SHP77 (cell line): ENCODE results near the gene WNT3.
"Not testable (repeated sequence)": the region's sequence is repeated elsewhere in the genome, so short reads cannot be mapped to it uniquely, and the experiment has no call there.

Source experiments
- DNase-seq, 2 experiments: peaks; one replicate each; lab custom pipeline; 2025; lab: John Stamatoyannopoulos, UW

Gene WNT3

DNA sequence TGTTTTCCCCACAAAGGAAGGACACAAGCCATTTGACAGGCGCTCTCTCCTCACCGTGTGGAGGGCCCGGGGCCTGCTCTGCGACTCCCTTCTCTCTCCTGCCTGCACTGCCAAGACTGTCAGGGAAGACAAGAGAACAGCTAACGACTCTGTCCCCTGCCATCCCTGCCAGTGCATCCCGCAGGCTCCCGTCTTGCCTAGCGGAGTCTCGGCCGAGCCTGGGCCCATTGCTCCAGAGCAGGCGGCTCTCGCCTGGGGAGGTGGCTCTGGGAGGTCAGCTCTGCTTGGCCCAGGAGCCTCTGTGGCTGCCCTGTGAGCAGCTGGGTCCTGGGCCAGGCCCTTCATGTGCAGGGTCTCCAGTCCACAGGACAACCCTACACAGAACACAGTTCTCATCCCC lies 53.0 kb downstream of the WNT3 start:
- no peak for DNase-seq

DNA sequence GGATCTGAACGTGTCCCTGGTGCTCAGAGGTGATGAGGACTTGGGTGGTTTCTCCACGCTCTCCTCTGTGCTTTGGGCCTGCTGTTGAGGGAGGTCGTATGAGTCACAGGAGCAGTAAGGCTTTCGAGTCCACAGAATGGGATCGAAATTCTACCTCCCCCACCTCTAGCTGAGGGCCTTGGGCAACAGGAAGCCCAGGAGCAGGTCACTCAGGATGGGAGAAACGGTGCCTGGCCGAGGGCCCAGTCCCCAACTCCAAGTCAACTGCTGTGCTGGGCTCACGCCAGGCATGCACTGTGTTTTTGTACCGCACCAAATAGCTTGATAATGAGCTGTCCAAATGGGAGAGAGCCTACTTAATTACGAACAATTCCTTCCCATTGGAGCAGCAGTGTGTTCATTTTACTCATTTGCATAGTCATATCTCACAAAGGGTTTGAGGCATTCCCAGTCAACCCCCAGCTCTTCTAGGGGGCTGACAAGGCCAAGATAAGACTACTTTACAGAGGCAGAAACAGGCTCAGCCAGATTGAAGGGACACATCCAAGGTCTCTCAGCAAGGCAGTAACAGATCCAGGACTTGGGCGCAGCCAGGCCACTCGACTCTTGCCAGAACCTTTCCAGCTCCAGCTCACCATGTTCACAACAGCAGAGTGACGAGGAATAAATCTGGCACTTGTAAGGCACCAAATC lies 53.6 kb downstream of the WNT3 start:
- DNase-seq, result no peak

DNA sequence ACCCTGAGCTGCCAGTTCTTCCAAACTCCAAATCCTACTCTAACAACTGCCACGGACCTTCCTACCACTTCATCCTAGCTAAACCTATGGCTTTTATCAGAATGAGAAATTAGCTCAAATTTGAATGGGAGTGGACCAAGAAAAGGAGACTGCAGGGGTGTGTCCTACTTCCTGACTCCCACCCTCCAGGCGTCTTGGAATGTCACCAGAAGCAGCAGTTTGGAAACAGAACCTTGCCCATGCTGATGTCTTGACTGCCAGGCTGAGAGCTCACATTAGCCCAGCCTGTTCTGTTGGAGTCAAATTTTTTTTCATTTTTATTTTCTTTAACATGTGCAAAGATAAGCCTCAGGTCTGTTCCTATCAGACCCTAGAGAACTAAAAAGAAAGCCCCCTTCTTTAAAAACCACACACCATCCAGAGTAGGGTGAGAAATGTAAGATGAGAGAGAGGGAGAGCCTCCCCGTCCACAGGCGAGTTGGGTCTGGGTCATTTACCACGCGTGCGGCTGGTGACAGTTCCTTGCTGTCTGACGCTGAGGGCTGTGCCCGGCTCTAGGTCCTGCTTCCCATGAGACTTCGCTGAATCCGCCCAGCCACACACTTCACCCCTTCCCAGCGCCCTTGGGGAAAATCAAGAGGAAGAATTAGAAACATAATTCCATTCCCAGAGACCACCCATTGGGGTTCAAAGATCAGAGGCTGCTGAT lies 54.3 kb downstream of the WNT3 start:
- DNase-seq, result no peak

DNA sequence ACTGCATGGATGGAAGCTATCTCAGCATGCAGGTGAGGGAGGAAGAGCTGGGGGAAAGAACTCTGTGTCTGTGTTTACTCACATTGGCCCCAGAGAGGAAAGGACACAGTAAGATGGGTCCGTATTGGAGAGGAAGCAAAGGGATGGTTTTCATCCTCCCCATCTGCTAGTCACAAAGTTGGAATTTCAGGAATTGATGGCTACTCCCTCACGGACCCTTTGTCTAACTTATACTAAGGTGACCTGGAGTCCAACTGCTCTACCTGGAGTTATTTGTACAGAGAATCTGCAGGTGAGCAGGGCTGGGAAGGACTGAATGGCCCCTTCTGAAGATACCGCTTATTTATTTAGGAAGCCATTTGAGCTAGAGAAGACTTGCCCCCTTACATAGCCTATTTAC lies 55.1 kb downstream of the WNT3 start:
- DNase-seq, result no peak

DNA sequence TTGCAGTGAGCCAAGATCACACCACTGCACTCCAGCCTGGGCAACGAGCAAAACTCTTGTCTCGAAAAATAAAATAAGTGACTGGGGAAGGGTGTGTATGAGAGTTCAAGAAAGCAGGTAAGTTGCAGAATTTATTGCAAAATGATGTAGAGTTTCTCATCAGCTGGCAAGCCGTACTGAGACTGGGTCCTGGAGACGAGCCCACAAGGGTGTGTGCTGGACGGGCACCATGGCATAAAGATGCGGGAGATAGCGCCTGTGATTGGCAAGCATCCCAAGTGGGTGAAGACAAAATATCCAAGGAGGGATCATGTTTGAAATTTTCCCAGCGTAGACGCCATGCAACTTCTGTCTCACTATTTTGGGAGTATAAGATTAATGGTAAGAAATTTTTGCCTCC lies 59.4 kb downstream of the WNT3 start:
- DNase-seq, result no peak

DNA sequence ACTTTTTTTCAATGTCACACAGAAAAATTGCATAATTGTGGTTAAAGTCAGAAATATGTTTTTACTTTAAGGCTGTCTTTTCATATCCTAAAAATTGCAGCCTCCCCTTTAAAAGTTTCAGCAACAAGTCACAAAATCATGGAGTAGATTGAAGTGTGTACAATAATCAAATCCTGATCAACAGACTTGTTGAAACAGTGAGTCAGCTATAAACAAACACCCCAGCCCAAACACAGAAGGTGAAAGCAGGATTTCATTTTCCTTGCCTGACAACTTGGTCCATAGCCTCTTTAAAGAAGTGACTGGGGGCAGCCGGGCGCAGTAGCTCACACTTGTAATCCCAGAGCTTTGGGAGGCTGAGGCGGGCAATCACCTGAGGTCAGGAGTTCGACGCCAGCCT lies 59.9 kb downstream of the WNT3 start:
- DNase-seq, result no peak

DNA sequence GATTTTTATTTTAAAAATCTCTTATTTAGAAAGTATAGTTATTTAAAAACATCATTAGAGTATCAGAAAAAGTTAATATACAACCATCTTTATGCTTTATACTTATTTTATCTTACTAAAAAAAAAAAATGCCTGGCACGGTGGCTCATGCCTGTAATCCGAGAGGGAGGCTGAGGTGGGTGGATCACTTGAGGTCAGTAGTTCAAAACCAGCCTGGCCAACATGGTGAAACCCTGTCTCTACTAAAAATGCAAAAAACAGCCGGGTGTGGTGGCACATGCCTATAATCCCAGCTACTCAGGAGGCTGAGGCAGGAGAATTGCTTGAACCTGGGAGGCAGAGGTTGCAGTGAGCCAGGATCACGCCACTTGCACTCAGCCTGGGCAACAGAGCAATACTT lies 60.9 kb downstream of the WNT3 start:
- DNase-seq, result not testable (repeated sequence)

DNA sequence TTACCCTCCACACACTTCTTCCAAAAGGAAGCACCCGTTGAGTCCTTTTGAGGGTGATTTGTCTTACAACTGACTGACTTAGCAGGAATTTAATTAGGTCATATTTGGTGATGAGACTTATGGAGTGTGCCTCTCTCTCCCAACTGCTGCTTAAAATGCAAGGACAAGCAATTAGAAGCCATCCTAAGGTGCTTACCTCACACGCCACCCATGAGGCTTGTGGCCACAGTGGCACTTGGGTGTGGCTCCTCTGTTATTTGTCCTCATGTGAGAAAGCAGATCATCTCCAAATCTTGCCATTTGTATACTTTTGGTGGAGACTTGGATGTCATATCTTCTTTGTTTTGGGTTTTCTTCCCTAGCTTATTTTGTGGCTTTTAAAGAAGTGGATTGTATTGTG lies 61.6 kb downstream of the WNT3 start:
- no peak for DNase-seq

DNA sequence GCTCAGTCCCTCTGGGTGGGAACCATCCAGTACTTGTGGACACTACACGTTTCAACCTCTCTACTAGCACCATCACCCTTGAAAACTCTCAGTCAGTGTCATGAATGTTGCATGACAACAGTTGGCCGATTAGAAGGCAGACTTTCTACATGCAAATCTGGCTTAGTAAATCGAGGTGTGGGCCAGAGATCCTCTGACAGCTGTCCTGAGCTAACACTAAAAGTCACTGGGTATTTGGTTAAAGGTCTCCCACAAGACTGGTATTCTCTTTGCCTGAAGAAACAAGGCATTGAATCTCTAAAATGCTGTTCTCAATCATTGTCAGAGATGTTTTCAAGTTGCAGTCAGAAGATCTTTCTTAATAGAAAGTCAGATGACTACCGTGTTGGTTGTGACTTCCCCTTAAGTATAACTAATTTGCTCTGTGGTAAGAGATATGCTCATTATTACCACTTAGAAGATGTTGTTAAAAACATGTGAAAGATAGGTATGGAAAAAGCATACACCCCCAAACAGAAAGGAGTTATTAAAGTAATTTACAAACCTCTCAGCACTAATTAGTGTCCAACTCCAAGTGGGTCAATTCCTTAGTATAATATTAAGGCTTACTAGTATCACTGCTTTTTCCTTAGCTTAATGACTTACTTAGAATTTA lies 62.3 kb downstream of the WNT3 start:
- DNase-seq, result no peak

DNA sequence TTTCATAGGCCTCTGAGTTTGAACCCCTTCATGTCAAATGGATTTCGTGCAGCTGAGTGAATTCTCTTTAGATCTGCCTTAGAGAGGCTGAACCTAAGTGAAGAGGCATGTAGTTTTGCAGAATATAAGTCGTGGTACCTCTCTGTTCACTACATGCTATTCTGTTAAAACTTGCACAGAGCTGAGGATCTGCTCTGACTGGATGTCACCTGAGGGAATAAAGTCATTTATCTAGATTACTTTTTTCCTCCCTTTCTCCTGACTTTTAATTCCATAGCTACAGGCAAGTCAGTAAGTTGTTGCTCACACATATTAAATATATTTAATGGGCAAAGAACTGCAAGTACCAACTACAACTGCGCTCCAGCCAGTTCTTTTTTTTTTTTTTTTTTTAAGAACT lies 64.7 kb downstream of the WNT3 start:
- DNase-seq, result no peak

DNA sequence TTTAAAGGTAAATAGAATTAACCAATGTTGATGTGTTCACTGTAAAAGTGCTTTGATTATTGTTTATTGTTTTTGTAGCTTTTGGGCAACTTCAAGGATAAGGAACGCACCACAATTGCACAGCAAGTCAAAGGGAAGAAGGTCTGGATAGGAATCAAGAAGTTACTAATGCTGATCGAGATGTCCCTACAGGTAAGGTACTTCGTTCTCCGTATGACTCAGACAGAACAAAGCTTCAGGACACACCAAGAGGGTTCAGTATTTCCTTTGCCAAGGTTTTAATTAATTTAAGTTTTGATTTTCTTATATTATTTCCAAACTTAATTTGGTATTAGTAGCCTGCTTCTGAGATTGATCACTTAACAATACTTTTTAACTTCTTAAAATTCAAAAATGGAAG lies 67.1 kb downstream of the WNT3 start:
- no peak for DNase-seq

DNA sequence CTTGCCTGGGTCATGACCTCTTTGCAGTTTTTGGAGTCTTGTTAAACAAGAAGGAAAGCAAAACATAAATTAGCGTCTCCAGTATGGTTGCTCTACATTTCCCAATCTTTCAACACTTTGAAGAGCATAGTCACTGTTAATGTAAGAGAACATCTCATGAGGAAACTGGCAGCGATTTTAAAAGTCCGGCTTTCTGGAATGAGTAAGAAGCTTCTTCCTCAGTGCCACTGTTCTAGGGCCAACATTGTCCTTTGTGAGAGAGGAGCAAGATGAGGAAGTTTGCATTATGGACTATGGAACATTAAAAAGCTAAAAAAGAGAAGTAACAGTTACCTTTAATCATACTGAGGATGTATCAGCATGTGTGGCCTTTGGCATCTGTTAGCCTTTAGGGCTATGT lies 73.1 kb downstream of the WNT3 start:
- no peak for DNase-seq

DNA sequence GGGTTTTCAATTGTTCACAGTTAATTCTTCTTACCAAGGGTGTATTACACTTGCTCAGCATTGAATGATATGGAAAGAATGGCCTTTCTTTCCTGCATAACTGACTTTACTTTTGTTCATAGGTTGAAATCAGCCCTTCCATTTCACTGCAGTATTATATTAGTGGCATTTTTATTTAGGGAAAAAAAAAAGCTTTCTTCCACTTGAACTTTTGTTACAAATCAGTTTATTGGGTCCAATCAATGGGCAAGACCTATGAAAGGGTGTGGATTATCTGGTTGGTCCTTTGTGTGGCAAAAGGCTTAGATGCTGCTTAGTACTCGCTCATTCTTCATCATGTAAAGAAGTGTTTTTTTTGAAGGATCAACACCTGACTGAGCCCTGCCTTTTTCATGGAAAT lies 74.1 kb downstream of the WNT3 start:
- DNase-seq, result no peak

DNA sequence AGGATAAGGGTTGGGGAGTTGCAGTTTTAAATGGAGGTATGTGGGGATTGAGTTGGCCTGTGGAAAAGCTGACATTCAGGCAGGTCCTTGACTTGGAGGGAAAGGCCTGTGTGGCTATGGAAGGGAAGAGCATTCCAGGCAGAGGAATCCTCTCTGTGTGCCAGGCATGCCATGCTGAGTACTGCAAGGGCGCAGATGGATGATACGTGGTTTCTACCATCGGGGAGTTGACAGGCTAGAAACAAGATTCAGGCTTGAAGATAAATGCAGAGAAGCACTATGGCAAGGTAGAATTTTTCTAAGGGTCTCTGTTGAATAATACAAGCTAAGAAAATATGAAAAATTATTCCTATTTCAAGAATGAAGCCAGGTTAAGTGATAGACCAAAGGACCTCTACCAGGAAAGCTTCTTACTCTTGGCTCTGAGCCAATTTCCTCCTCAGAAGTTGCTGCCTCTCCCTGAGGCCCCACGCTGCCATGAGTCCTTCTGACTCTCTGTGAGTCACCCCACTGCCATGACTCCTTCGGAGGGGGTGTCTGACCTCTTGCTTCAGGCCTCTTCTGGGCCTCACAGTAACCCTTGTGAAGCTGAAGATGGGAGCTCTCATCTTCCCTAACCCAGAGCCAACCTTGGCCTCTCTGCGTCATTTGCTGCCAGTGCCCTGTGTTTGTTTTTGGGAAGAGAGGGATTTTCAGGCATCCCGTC lies 75.8 kb downstream of the WNT3 start:
- DNase-seq, result no peak

DNA sequence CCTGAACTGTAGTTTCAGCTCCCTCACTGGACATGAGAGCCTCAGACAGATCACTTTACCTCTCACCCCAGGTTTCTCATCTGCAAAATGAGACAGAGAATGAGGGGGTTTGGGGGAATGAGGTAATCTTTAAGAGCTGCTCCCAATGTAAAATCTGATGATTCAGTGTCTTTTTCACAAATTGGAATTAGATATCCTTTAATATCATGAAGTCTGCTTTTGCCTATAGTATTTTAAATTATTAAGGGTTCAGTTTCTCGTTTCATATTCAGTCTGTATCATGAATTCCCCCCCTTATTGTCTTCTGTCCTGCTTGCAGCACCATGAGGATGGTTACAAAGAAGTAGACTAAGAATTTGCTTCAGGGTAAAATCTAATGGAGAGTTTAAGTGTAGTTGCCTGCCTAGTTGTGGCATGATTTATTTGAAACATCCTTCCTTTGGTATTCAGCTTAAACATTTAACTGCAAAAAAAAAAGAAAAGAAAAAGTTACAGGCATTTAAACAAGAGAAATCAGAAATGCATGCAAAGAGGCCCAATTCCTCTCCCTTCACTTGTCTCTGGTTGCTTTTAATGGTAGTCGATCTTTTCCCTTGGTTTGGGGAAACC lies 77.3 kb downstream of the WNT3 start:
- DNase-seq, result no peak

DNA sequence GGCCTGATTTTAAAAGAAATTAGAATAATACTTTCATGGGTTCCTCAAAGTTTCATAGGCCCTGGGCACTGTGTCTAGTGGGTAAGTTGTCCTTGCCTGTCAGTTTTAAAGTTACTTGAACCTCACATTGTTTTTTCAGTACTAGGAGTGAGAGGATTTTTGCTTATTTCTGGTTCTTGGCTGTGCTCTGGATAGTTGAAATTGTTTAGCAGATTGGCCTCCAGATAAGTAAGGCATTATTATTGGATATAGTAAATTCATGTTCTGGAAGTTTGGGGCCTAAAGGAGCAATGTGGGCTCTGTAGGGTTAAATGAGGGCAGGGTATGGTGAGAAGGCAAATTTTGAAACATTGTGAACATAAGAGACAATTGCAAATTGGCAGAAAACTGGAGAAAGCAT lies 78.5 kb downstream of the WNT3 start:
- DNase-seq, result no peak

DNA sequence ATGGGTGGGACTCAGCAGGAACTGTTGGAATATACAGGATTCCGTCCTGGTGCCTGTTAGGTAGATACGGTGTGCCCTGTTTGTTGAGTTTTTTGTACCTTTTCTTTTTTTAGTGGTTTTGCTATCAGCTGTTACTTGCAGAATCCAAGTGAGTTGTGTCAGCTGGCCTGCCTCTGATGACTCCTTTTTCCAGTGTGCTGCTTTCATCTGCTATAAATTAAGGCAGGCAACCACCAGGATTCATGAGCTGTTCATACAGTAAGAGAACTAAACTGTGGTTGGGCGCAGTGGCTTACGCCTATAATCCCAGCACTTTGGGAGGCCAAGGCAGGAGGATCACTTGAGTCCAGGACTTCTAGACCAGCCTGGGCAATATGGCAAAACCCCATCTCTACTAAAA lies 79.9 kb downstream of the WNT3 start:
- no peak for DNase-seq

DNA sequence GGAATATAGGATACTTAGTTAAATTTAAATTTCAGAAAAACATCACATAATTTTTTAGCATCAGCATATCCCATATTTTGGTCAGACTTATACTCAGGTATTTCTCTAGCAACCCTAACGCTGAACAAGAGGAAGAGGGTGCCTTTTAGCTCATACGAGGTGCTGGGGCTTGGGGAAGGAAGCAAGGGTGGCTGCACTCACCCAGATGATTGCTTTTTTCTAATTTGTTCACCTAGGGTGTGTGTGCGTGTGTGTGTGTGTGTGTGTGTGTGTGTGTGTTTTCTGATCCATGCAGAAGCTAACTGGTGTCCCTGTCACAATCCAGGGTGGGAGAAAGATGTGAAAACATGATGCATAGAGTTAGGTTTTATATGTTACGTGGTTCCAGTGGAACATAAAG lies 81.2 kb downstream of the WNT3 start:
- DNase-seq, result no peak

DNA sequence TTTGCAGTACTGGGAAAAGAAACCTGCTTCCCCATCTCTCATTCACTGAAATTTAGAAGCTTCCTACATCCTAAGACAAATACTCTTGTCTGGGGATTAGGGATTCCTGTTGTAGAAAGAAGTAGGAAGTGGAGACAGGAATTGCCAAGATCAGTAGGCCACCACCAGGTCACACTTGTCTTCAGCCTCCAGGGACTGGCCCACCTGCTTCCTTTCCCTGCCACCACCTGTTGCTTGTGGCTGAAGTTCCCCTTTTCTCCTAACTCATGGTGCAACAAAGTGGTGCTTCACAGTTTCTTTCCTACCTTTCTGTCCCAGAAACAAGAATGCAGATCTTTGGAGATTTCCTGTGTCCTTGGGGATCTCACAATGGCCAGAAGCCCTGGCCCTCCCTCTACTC lies 82.4 kb downstream of the WNT3 start:
- DNase-seq, result no peak

DNA sequence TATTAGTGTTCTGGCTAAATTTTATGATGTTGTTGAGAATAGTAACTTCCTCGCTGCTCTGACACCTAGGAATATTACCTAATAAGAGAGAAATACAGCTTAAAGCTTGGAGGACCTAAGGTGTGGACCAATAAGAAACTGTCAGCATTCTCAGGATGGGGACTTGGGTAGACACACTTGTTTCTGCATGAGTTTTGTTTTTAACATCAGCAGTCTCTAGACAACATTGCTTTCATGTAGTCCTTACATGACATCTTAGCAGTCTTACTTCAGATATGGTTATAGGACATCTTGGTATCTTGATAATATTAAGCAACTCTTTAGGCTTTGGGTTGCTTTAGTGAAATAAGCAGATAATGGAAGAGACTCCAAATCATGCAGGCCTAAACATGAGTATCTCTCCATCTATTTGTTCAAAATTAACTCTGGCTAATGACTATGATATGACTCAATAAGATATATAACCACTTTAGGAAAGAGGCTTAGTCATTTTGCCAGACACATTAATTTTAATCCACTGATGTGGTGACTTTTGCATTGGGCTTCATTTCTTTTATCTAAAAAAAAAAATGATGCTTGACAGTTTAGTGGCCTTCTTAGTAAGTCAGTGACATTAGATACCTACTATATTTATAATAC lies 84.5 kb downstream of the WNT3 start:
- DNase-seq, result no peak

DNA sequence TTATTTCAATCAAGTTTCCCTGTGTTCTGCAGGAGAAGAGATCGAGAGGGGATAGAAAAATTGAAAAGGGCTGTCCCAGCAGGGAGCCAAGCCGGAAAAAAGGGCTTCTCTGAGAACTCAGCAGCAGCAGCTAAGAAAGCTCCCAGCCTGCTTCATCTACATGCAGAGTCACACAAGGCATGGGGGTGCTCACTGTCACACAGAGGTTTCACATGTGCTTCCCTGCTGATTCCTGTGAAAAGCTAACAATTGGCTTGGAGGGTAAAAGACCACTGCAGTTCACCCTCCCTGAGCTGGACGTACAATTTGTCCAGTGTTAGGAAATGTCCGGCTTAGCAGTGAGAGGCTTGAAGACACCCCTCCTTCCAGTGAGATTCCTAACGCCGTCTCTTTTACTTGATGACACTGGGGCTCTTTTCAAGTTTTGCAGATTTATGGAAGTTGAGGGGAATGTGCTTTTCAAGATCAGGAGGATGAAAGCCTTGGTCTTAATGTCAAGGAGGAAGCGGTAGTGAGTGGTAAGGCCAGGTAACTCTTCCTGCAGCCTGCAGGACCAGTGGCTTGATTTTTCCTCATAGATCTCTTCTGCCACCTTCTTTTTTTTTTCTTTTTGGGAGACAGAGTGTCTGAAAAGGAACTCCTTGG lies 85.6 kb downstream of the WNT3 start:
- DNase-seq, result no peak
